GM21576 (cell line): ENCODE data around the gene CFAP410.
"Not testable (repeated sequence)": the region's sequence is repeated elsewhere in the genome, so short reads cannot be mapped to it uniquely, and the experiment has no call there.

ENCODE experiments used
- ATAC-seq: cut with Tn5 transposase; IDR thresholded peaks from one replicate; pipeline ENCODE4 v1.9.1; 2021; ENCODE audit warnings: mild to moderate bottlenecking, moderate library complexity; ENCODE audit not compliant: unreplicated experiment

Gene CFAP410

GRCh38 chr21:44351535-44352252 lies 12.5 kb upstream of the CFAP410 start:
- no peak for ATAC-seq

GRCh38 chr21:44350773-44351481 lies 11.7 kb upstream of the CFAP410 start:
- no peak for ATAC-seq

- no peak for ATAC-seq
Observed at GRCh38 chr21:44349847-44350772, 10.9 kb upstream of the CFAP410 start.

- no peak for ATAC-seq
Observed at GRCh38 chr21:44349416-44349846, 10.2 kb upstream of the CFAP410 start.

GRCh38 chr21:44348861-44349260 lies 9.7 kb upstream of the CFAP410 start:
- no peak for ATAC-seq

GRCh38 chr21:44347911-44348451 lies 8.8 kb upstream of the CFAP410 start:
- no peak for ATAC-seq

GRCh38 chr21:44345495-44345894 lies 6.3 kb upstream of the CFAP410 start:
- no peak for ATAC-seq

GRCh38 chr21:44344541-44345183 lies 5.5 kb upstream of the CFAP410 start:
- ATAC-seq = no peak

GRCh38 chr21:44342981-44343380 lies 3.8 kb upstream of the CFAP410 start:
- ATAC-seq = not testable (repeated sequence)

GRCh38 chr21:44341726-44342458 lies 2.7 kb upstream of the CFAP410 start:
- ATAC-seq = not testable (repeated sequence)

GRCh38 chr21:44337941-44338895 lies 972 bp downstream of the CFAP410 start:
- ATAC-seq = no peak

GRCh38 chr21:44337449-44337848 lies 1.7 kb downstream of the CFAP410 start:
- ATAC-seq = no peak

- ATAC-seq = no peak
Observed at GRCh38 chr21:44335266-44336059, 3.7 kb downstream of the CFAP410 start.

- ATAC-seq = no peak
Observed at GRCh38 chr21:44334329-44335030, 4.7 kb downstream of the CFAP410 start.

- ATAC-seq = no peak
Observed at GRCh38 chr21:44333509-44334328, 5.5 kb downstream of the CFAP410 start.

- no peak for ATAC-seq
Observed at GRCh38 chr21:44332965-44333364, 6.2 kb downstream of the CFAP410 start.
